SK-N-SH treated with all-trans-retinoic acid at 6 μM for 48 hours (cell line): ENCODE results near the gene GPC5.

Source experiments
- ATAC-seq: fragments of 200-7000 bp; cut with Tn5 transposase; 3 replicates; pipeline ENCODE4 v1.9.1; 2020; ENCODE audit warnings: mild to moderate bottlenecking, moderate library complexity
- ARNTL ChIP-seq: fragments of 450-650 bp; formaldehyde crosslinking; IDR thresholded peaks from 2 replicates; pipeline ENCODE4 v1.5.0; 2020; ENCODE audit warnings: low read depth, mild to moderate bottlenecking, moderate library complexity, borderline replicate concordance
- CREB5 ChIP-seq: fragments of 250-450 bp; sonication (Bioruptor Pico); IDR thresholded peaks from 2 replicates; pipeline ENCODE4 v1.5.1; 2020; ENCODE audit warnings: low read depth, mild to moderate bottlenecking, moderate library complexity
- CSDC2 ChIP-seq: fragments of 250-450 bp; sonication (Bioruptor Pico); IDR thresholded peaks from 2 replicates; pipeline ENCODE4 v1.5.0; 2020; ENCODE audit warnings: mild to moderate bottlenecking, moderate library complexity
- CSRNP3 ChIP-seq: fragments of 250-450 bp; sonication (Bioruptor Pico); IDR thresholded peaks from 2 replicates; pipeline ENCODE4 v1.5.1; 2021; ENCODE audit warnings: mild to moderate bottlenecking, moderate library complexity
- ESRRG ChIP-seq: fragments of 250-450 bp; sonication (Bioruptor Pico); IDR thresholded peaks from 2 replicates; pipeline ENCODE4 v1.6.1; 2021; ENCODE audit warnings: mild to moderate bottlenecking
- ISL1 ChIP-seq: fragments of 250-450 bp; sonication (Bioruptor Pico); IDR thresholded peaks from 2 replicates; pipeline ENCODE4 v2.1.2; 2022; ENCODE audit warnings: mild to moderate bottlenecking, moderate library complexity
- OSR1 ChIP-seq: fragments of 250-450 bp; sonication (Bioruptor Pico); IDR thresholded peaks from 2 replicates; pipeline ENCODE4 v1.8.0; 2022; ENCODE audit warnings: moderate library complexity, mild to moderate bottlenecking, inconsistent platforms
- PATZ1 ChIP-seq: fragments of 250-450 bp; sonication (Bioruptor Pico); IDR thresholded peaks from 2 replicates; pipeline ENCODE4 v1.8.0; 2020; ENCODE audit warnings: mild to moderate bottlenecking, moderate library complexity, borderline replicate concordance
- POU6F1 ChIP-seq: fragments of 250-450 bp; sonication (Bioruptor Pico); IDR thresholded peaks from 2 replicates; pipeline ENCODE4 v1.8.0; 2021; ENCODE audit warnings: low read depth, mild to moderate bottlenecking, moderate library complexity, borderline replicate concordance
- PPARA ChIP-seq: fragments of 250-450 bp; sonication (Bioruptor Pico); IDR thresholded peaks from 2 replicates; pipeline ENCODE4 v1.5.0; 2020; ENCODE audit warnings: mild to moderate bottlenecking, borderline replicate concordance
- RARB ChIP-seq: fragments of 250-450 bp; sonication (Bioruptor Pico); IDR thresholded peaks from 2 replicates; pipeline ENCODE4 v1.8.0; 2021; ENCODE audit warnings: mild to moderate bottlenecking, moderate library complexity
- SNAI2 ChIP-seq: fragments of 250-450 bp; sonication (Bioruptor Pico); IDR thresholded peaks from 2 replicates; pipeline ENCODE4 v1.5.0; 2020; ENCODE audit warnings: mild to moderate bottlenecking, moderate library complexity
- TCF4 ChIP-seq: fragments of 250-450 bp; sonication (Bioruptor Pico); IDR thresholded peaks from 2 replicates; pipeline ENCODE4 v1.8.0; 2021; ENCODE audit warnings: mild to moderate bottlenecking, moderate library complexity, borderline replicate concordance
- TOX ChIP-seq: fragments of 250-450 bp; sonication (Bioruptor Pico); IDR thresholded peaks from 2 replicates; pipeline ENCODE4 v1.8.0; 2021; ENCODE audit warnings: mild to moderate bottlenecking, moderate library complexity, borderline replicate concordance
- TSHZ2 ChIP-seq: fragments of 250-450 bp; sonication (Bioruptor Pico); IDR thresholded peaks from 2 replicates; pipeline ENCODE4 v1.5.0; 2020; ENCODE audit warnings: mild to moderate bottlenecking, moderate library complexity
- ZFP3 ChIP-seq: fragments of 250-450 bp; sonication (Bioruptor Pico); IDR thresholded peaks from 2 replicates; pipeline ENCODE4 v1.5.0; 2020; ENCODE audit warnings: mild to moderate bottlenecking, moderate library complexity
- ZFP30 ChIP-seq: fragments of 450-650 bp; formaldehyde crosslinking; IDR thresholded peaks from 2 replicates; pipeline ENCODE4 v1.5.0; 2022; ENCODE audit warnings: mild to moderate bottlenecking, moderate library complexity
- ZNF565 ChIP-seq: fragments of 450-650 bp; formaldehyde crosslinking; conservative IDR thresholded peaks from 2 replicates; pipeline ENCODE4 v1.5.0; 2020; ENCODE audit warnings: low read depth, mild to moderate bottlenecking, moderate library complexity
- ZNF70 ChIP-seq: fragments of 450-650 bp; formaldehyde crosslinking; IDR thresholded peaks from 2 replicates; pipeline ENCODE4 v1.5.0; 2020; ENCODE audit warnings: mild to moderate bottlenecking, moderate library complexity
- ZNF8 ChIP-seq: fragments of 450-650 bp; formaldehyde crosslinking; IDR thresholded peaks from 2 replicates; pipeline ENCODE4 v1.5.0; 2020; ENCODE audit warnings: mild to moderate bottlenecking, moderate library complexity

GPC5 gene

GRCh38 chr13:91357613-91358386 is 40.6 kb upstream of the GPC5 start:
- no peak for ATAC-seq
- TF ChIP-seq RARB (CRISPR knock-in tag) (no peak), POU6F1 (no peak), ESRRG (no peak), SNAI2 (no peak), ZNF8 (no peak), CREB5 (CRISPR knock-in tag) (no peak), TOX (CRISPR knock-in tag) (no peak), ISL1 (no peak), OSR1 (no peak)

- ATAC-seq: peak; percentile 8; the same call in 2 of the 3 replicates
- TF ChIP-seq ZNF70 (no peak), TSHZ2 (no peak), TCF4 (CRISPR knock-in tag) (no peak), POU6F1 (no peak), ISL1 (no peak), CREB5 (CRISPR knock-in tag) (no peak), OSR1 (no peak), PPARA (CRISPR knock-in tag) (no peak), CSDC2 (CRISPR knock-in tag) (no peak), ESRRG (no peak), SNAI2 (no peak), ZFP3 (no peak)
Measured at GRCh38 chr13:91358387-91358782, 40.0 kb upstream of the GPC5 start.

- no peak; the same call in 2 of the 3 replicates for ATAC-seq
- TF ChIP-seq CSDC2 (CRISPR knock-in tag) (no peak), PATZ1 (CRISPR knock-in tag) (no peak), ZFP3 (no peak), PPARA (CRISPR knock-in tag) (no peak), SNAI2 (no peak), ZNF565 (no peak), CSRNP3 (CRISPR knock-in tag) (no peak), ZNF70 (no peak), OSR1 (no peak), ARNTL (no peak), ZFP30 (CRISPR knock-in tag) (no peak), POU6F1 (no peak), RARB (CRISPR knock-in tag) (no peak)
- TF ChIP-seq, all 23 proteins: peak for 0
Measured at GRCh38 chr13:91359111-91359510, 39.3 kb upstream of the GPC5 start.
